Measurements from ENCODE around the gene FXYD3.

FXYD3 gene

DNA sequence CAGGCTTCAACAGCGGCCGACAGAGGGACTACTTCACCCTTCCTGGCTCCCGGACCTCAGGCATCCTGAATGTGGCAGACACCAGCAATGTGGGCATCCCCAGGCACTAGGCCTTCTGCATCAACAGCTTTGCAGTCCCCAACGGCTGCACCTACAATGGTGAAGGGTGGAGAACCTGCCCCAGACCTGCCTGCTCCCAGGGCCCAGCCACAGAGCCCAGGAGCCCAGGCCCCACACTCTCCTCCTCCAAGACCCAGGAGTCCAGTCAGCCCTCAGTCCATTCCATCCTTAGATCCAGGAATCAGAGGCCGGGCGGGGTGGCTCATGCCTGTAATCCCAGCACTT lies 39.6 kb upstream of the FXYD3 start:
- Histone ChIP-seq H3K4me1 (ENCODE audit: control insufficient read depth in 1 of 2, insufficient read depth in 2 of 2, low read length in 2 of 2) (no peaks in the 10 kb centered on the region), H3K36me3 (ENCODE audit: control insufficient read depth in 1 of 2, insufficient read depth in 2 of 2, low read length in 2 of 2) (no peaks in the 10 kb centered on the region), H3K27me3 (ENCODE audit: low read depth, low read length) (no peaks in the 10 kb centered on the region)

GRCh38 chr19:35076657-35077056 lies 39.0 kb upstream of the FXYD3 start:
- no peak overlapping the region for H3K4me3 ChIP-seq (ENCODE audit: low read depth in 1 of 2, low read length in 2 of 2)
- no peaks in the 10 kb centered on the region for H3K9me3 ChIP-seq (ENCODE audit: control insufficient read depth in 1 of 2, low read length in 2 of 2)
- H3K27me3 ChIP-seq (ENCODE audit: low read depth, low read length): no peaks in the 10 kb centered on the region
- H3K4me1 ChIP-seq (ENCODE audit: control insufficient read depth in 1 of 2, insufficient read depth in 2 of 2, low read length in 2 of 2): no peaks in the 10 kb centered on the region
- no peaks in the 10 kb centered on the region for H3K36me3 ChIP-seq (ENCODE audit: control insufficient read depth in 1 of 2, insufficient read depth in 2 of 2, low read length in 2 of 2)
- H3K27ac ChIP-seq (ENCODE audit: low read length): no peak overlapping the region

More for the DNA sequence above, 39.6 kb upstream of the FXYD3 start:
- H3K9me3 ChIP-seq (ENCODE audit: control insufficient read depth in 1 of 2, low read length in 2 of 2): no peaks in the 10 kb centered on the region
- no peak overlapping the region for H3K27ac ChIP-seq (ENCODE audit: low read length)
- no peak overlapping the region for H3K4me3 ChIP-seq (ENCODE audit: low read depth in 1 of 2, low read length in 2 of 2)

DNA sequence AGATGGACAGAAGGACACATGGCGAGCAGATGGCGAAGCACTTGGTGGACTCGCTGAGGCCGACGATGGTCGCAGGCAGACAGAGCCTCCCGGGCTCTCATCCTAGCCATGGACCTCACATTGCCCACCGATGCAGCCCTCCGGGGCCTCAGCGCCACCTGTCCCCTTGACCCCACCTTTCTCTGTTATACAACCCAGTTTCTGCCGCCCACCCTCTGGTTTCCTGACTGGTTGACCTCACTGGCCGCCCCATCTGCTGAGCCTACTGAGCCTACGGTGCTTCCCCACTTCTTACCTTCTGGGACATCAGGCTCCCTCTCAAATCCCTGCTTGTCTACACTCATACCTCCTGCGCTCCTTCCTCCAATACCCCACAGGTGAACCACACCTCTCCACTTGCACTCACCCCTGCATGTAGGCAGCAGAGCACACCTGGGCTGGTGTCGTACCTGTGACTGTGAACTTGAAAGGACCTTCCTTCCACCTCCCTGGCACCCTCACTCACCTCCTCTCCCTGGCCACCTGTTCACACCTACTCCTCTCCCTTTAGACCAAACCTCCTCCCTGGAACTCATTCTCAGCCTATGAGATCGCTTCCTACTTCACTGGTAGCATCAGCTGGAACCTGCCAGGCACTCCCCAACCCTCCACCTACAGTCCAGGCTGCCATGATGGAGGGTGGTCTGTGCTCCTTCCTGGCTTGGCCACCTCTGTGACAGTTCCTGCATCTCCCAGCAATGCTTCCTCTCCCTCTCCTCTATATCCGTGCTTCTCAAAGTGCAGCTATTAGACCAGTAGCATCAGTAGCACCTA lies 38.0 kb upstream of the FXYD3 start:
- Histone ChIP-seq H3K27me3 (ENCODE audit: low read depth, low read length) (no peaks in the 10 kb centered on the region), H3K4me3 (ENCODE audit: low read depth in 1 of 2, low read length in 2 of 2) (no peak overlapping the region), H3K9me3 (ENCODE audit: control insufficient read depth in 1 of 2, low read length in 2 of 2) (no peaks in the 10 kb centered on the region), H3K36me3 (ENCODE audit: control insufficient read depth in 1 of 2, insufficient read depth in 2 of 2, low read length in 2 of 2) (no peaks in the 10 kb centered on the region), H3K27ac (ENCODE audit: low read length) (no peak overlapping the region), H3K4me1 (ENCODE audit: control insufficient read depth in 1 of 2, insufficient read depth in 2 of 2, low read length in 2 of 2) (no peaks in the 10 kb centered on the region)

GRCh38 chr19:35079826-35080225 lies 35.8 kb upstream of the FXYD3 start:
- H3K4me3 ChIP-seq (ENCODE audit: low read depth in 1 of 2, low read length in 2 of 2): no peak overlapping the region
- no peak overlapping the region for H3K27ac ChIP-seq (ENCODE audit: low read length)
- H3K36me3 ChIP-seq (ENCODE audit: control insufficient read depth in 1 of 2, insufficient read depth in 2 of 2, low read length in 2 of 2): no peaks in the 10 kb centered on the region
- H3K4me1 ChIP-seq (ENCODE audit: control insufficient read depth in 1 of 2, insufficient read depth in 2 of 2, low read length in 2 of 2): no peaks in the 10 kb centered on the region
- H3K27me3 ChIP-seq (ENCODE audit: low read depth, low read length): no peaks in the 10 kb centered on the region
- H3K9me3 ChIP-seq (ENCODE audit: control insufficient read depth in 1 of 2, low read length in 2 of 2): no peaks in the 10 kb centered on the region

- H3K27ac ChIP-seq (ENCODE audit: low read length): no peak overlapping the region
- H3K9me3 ChIP-seq (ENCODE audit: control insufficient read depth in 1 of 2, low read length in 2 of 2): no peaks in the 10 kb centered on the region
- no peaks in the 10 kb centered on the region for H3K36me3 ChIP-seq (ENCODE audit: control insufficient read depth in 1 of 2, insufficient read depth in 2 of 2, low read length in 2 of 2)
- no peaks in the 10 kb centered on the region for H3K4me1 ChIP-seq (ENCODE audit: control insufficient read depth in 1 of 2, insufficient read depth in 2 of 2, low read length in 2 of 2)
- no peaks in the 10 kb centered on the region for H3K27me3 ChIP-seq (ENCODE audit: low read depth, low read length)
- H3K4me3 ChIP-seq (ENCODE audit: low read depth in 1 of 2, low read length in 2 of 2): no peak overlapping the region
Measured at GRCh38 chr19:35080613-35081170, 34.9 kb upstream of the FXYD3 start.

DNA sequence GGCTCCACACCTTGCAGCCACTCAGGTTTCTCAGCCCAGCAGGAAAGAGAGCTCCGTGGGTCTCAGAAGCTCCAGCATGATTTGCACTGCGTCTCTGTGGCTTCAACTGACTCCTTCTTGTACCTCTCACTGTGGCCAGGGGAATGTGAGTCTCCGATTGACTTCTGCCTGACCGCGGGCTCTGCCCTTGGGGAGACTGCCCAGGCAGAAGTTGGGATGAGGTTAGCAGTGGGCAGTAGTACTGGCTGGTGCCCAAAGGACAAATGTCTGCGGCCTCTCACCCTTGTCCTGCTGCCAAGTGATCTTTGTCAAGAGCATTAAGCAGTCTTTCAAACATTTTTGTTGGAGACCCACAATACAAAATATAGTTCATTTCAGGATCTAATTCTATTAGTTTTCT lies 34.4 kb upstream of the FXYD3 start:
- no peak overlapping the region for H3K27ac ChIP-seq (ENCODE audit: low read length)
- H3K36me3 ChIP-seq (ENCODE audit: control insufficient read depth in 1 of 2, insufficient read depth in 2 of 2, low read length in 2 of 2): no peaks in the 10 kb centered on the region
- no peak overlapping the region for H3K4me3 ChIP-seq (ENCODE audit: low read depth in 1 of 2, low read length in 2 of 2)
- H3K27me3 ChIP-seq (ENCODE audit: low read depth, low read length): no peaks in the 10 kb centered on the region
- no peaks in the 10 kb centered on the region for H3K9me3 ChIP-seq (ENCODE audit: control insufficient read depth in 1 of 2, low read length in 2 of 2)
- no peaks in the 10 kb centered on the region for H3K4me1 ChIP-seq (ENCODE audit: control insufficient read depth in 1 of 2, insufficient read depth in 2 of 2, low read length in 2 of 2)

- H3K27ac ChIP-seq (ENCODE audit: low read length): no peak overlapping the region
Measured at GRCh38 chr19:35083691-35084508, 31.7 kb upstream of the FXYD3 start.

GRCh38 chr19:35084509-35084762 lies 31.2 kb upstream of the FXYD3 start:
- H3K27me3 ChIP-seq (ENCODE audit: low read depth, low read length): no peaks in the 10 kb centered on the region
- no peaks in the 10 kb centered on the region for H3K9me3 ChIP-seq (ENCODE audit: control insufficient read depth in 1 of 2, low read length in 2 of 2)
- no peak overlapping the region for H3K27ac ChIP-seq (ENCODE audit: low read length)
- no peaks in the 10 kb centered on the region for H3K36me3 ChIP-seq (ENCODE audit: control insufficient read depth in 1 of 2, insufficient read depth in 2 of 2, low read length in 2 of 2)
- no peaks in the 10 kb centered on the region for H3K4me1 ChIP-seq (ENCODE audit: control insufficient read depth in 1 of 2, insufficient read depth in 2 of 2, low read length in 2 of 2)
- no peak overlapping the region for H3K4me3 ChIP-seq (ENCODE audit: low read depth in 1 of 2, low read length in 2 of 2)

More at GRCh38 chr19:35083691-35084508, 31.7 kb upstream of the FXYD3 start:
- Histone ChIP-seq H3K27me3 (ENCODE audit: low read depth, low read length) (no peaks in the 10 kb centered on the region), H3K4me3 (ENCODE audit: low read depth in 1 of 2, low read length in 2 of 2) (no peak overlapping the region), H3K36me3 (ENCODE audit: control insufficient read depth in 1 of 2, insufficient read depth in 2 of 2, low read length in 2 of 2) (no peaks in the 10 kb centered on the region), H3K4me1 (ENCODE audit: control insufficient read depth in 1 of 2, insufficient read depth in 2 of 2, low read length in 2 of 2) (no peaks in the 10 kb centered on the region), H3K9me3 (ENCODE audit: control insufficient read depth in 1 of 2, low read length in 2 of 2) (no peaks in the 10 kb centered on the region)

- H3K27me3 ChIP-seq (ENCODE audit: low read depth, low read length): peaks cover 4% of the 10 kb centered on the region
- no peak overlapping the region for H3K4me3 ChIP-seq (ENCODE audit: low read depth in 1 of 2, low read length in 2 of 2)
- peaks cover 6 to 7% of the 10 kb centered on the region in 2 donors for H3K4me1 ChIP-seq (ENCODE audit: control insufficient read depth in 1 of 2, insufficient read depth in 2 of 2, low read length in 2 of 2)
- H3K9me3 ChIP-seq (ENCODE audit: control insufficient read depth in 1 of 2, low read length in 2 of 2): no peaks in the 10 kb centered on the region
- no peak overlapping the region for H3K27ac ChIP-seq (ENCODE audit: low read length)
- H3K36me3 ChIP-seq (ENCODE audit: control insufficient read depth in 1 of 2, insufficient read depth in 2 of 2, low read length in 2 of 2): no peaks in the 10 kb centered on the region
Measured at GRCh38 chr19:35085947-35086346, 29.7 kb upstream of the FXYD3 start.

DNA sequence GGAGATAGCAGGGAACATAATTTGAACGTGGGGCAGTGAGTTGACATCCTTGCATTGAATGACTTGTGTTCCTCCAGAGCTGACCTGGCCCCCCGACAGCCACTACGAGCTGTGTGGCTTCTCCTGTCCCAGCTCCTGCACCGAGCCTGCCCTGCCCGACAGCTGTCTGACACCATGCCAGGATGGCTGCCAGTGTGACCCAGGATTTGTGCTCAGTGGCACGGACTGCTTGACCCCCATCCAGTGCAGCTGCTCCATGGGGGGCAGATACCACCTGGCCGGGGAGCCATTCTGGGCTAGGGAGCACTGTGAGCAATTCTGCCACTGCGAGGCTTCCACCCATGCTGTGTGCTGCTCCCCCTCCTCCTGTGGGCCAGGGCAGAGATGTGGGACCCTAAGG lies 29.2 kb upstream of the FXYD3 start:
- Histone ChIP-seq H3K4me1 (ENCODE audit: control insufficient read depth in 1 of 2, insufficient read depth in 2 of 2, low read length in 2 of 2) (peaks cover 6 to 7% of the 10 kb centered on the region in 2 donors), H3K36me3 (ENCODE audit: control insufficient read depth in 1 of 2, insufficient read depth in 2 of 2, low read length in 2 of 2) (no peaks in the 10 kb centered on the region), H3K4me3 (ENCODE audit: low read depth in 1 of 2, low read length in 2 of 2) (no peak overlapping the region), H3K27me3 (ENCODE audit: low read depth, low read length) (peaks cover 8% of the 10 kb centered on the region), H3K27ac (ENCODE audit: low read length) (no peak overlapping the region), H3K9me3 (ENCODE audit: control insufficient read depth in 1 of 2, low read length in 2 of 2) (no peaks in the 10 kb centered on the region)

- no peaks in the 10 kb centered on the region for H3K36me3 ChIP-seq (ENCODE audit: control insufficient read depth in 1 of 2, insufficient read depth in 2 of 2, low read length in 2 of 2)
- peaks cover 8% of the 10 kb centered on the region for H3K27me3 ChIP-seq (ENCODE audit: low read depth, low read length)
- no peaks in the 10 kb centered on the region for H3K9me3 ChIP-seq (ENCODE audit: control insufficient read depth in 1 of 2, low read length in 2 of 2)
- peaks cover 6 to 7% of the 10 kb centered on the region in 2 donors for H3K4me1 ChIP-seq (ENCODE audit: control insufficient read depth in 1 of 2, insufficient read depth in 2 of 2, low read length in 2 of 2)
- no peak overlapping the region for H3K27ac ChIP-seq (ENCODE audit: low read length)
- H3K4me3 ChIP-seq (ENCODE audit: low read depth in 1 of 2, low read length in 2 of 2): no peak overlapping the region
Measured at GRCh38 chr19:35087393-35087792, 28.2 kb upstream of the FXYD3 start.
